ENCODE results near the gene RBBP4.
"Not testable (repeated sequence)": the region's sequence is repeated elsewhere in the genome, so short reads cannot be mapped to it uniquely, and the experiment has no call there.

RBBP4 gene

DNA sequence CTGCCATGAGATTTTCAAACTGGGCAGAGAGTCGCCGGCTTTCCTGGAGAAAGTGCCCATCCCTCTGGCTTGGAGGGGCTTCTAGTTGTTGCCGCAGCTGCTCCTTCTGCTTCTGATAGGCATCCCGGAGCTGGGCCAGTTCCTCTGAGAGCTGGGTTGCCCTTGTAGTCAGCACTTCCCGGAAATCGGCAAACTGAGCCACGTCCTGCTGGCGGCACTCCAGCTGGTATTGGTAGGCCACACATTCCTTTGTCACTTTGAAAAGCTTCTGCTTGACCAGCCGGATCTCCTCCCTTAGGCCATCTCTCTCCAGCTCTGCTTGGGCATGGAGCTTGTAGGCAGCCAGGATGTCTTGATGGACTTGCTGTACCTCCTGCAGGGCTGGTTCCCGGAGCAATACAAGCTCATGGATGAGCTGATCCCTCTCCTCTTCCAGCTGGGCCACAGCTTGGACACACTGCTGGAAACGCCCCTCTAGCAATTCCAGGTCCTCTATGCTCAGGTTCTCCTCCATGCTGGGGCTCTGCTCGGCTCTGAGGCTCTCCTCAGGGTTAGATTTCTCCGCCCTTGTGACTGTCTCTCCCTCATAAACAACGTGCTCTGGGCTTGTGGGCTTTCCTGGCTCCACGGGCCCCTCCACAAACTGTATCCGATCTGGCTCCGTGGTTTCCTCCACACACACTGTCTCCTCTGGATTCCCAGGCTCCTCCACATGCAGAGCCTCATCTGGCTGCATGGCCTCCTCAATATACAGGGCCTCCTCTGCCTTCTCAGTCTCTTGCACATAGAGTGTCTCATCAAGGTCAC, 44.3 kb downstream of the RBBP4 start:
- no peak for FAIRE-seq

- no peak for FAIRE-seq
Observed at GRCh38 chr1:32696041-32696440, 45.0 kb downstream of the RBBP4 start.

GRCh38 chr1:32696996-32697395, 46.0 kb downstream of the RBBP4 start:
- FAIRE-seq, result not testable (repeated sequence)

DNA sequence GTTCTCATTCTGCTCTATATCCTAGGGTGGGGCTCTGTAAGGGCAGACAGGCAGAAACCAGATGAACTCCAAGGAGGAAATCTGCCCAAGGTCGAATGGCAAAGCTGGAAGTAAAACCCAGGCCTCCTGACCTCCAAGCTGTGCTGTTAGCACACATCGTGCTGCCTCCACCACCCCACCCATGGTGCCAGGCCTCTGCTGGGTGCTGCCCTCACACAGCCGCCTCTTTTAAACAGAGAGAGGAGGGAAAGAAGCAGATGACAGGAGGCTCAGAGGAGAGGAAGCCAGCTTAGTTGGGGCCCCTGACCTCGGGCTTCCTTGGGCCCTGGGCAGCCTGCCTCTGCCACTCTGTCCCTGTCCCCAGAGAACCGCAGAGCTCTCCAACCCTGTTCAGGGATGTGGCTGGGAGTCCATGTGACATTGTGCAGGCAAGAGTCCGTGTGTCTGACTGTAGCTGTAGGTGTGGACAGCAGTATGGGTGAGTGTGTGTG, 50.5 kb downstream of the RBBP4 start:
- no peak for FAIRE-seq

- no peak for FAIRE-seq
Observed at GRCh38 chr1:32701951-32702598, 51.1 kb downstream of the RBBP4 start.

GRCh38 chr1:32702599-32703478, 51.8 kb downstream of the RBBP4 start, which contains the start of gene SYNC:
TSS of gene SYNC (minus strand) at chr1:32702770. CDS start at chr1:32702660, 110 bp downstream.
- FAIRE-seq, result no peak

GRCh38 chr1:32703479-32704291, 52.7 kb downstream of the RBBP4 start:
- no peak for FAIRE-seq

DNA sequence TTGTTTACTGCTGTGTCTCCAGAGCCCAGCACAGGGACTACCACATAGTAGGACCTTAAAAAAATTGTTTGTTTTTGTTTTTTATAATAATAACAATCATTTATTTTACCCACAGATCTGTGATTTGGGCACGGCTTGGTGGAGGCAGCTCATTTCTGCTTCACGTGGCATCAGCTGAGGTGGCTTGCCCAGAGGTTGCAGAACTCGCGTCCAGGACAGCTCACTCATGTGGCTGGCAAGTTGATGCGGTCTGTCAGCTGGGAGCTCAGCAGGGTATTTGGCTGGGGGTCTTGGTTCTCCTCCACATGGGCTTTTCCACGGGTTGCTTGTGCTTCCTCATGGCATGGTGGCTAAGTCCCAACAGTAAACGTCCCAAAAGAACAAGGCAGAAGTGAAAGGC, 54.5 kb downstream of the RBBP4 start:
- FAIRE-seq, result no peak

DNA sequence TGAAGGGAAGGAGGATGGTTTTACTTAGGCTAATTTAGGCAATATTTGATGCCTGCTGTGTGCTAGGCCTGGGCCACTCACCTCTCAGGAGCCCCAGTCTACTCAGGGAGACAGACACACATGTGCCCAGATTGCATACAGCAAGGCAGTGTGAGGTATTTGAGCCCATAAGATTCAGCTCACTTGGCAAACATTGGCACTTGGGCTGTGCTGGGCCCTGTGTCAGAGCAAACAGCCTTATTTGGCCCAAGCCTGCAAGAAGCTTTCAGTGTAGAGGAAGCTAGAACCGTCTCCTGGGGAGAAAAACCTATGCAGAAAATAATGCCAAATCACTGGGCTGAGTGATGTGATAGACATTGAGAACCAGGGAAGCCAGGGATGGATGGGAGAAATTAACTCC, 55.5 kb downstream of the RBBP4 start:
- no peak for FAIRE-seq

DNA sequence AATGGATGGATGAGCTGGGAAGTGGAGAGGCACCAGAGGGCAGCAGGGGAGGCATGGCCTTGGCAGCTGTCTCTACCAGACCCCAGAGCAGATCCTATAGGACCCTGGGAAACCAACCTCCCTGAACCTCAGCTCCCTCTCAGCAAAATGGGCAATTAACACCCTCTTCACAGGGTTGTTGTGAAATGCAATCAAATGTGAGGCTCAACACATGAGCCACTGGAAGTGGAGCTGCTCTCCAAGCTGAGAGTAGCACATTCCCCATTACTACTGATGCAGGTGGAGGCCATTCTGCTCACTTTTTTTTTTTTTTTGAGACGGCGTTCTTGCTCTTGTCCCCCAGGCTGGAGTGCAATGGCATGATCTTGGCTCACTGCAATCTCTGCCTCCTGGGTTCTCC, 58.1 kb downstream of the RBBP4 start:
- FAIRE-seq, result no peak

DNA sequence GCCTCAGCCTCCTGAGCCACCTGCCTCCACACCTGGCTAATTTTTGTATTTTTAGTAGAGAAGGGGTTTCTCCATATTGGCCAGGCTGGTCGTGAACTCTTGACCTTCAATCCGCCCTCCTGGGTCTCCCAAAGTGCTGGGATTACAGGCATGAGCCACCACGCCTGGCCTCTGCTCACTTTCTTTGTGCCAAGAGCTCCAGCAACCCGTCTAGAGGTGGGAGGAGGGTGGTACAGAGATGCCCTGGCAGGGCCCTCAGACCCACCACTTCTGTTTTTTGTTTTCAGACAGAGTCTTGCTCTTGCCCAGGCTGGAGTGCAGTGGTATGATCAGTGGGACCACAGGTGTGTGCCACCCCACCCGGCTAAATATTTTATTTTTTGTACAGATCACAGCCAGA, 58.5 kb downstream of the RBBP4 start:
- no peak for FAIRE-seq

DNA sequence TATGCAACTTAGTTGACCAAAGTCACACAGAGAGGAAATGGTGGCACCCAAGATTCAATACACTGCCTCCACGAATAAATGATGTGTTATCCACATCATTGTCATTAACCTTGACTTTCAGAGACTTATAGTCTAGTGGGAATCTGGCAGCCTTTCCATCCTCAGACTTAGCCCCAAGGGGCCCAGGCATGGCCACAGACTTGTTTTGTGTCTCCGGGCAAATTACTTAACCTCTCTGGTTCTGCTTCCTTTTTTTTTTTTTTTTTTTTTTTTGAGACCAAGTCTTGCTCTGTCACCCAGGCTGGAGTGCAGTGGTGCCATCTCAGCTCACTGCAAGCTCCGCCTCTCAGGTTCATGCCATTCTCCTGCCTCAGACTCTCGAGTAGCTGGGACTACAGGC, 60.2 kb downstream of the RBBP4 start:
- FAIRE-seq, result not testable (repeated sequence)

- no peak for FAIRE-seq
Observed at GRCh38 chr1:32713081-32713480, 62.1 kb downstream of the RBBP4 start.

GRCh38 chr1:32714277-32714676, 63.3 kb downstream of the RBBP4 start:
- no peak for FAIRE-seq

- no peak for FAIRE-seq
Observed at GRCh38 chr1:32715901-32716311, 64.9 kb downstream of the RBBP4 start.

DNA sequence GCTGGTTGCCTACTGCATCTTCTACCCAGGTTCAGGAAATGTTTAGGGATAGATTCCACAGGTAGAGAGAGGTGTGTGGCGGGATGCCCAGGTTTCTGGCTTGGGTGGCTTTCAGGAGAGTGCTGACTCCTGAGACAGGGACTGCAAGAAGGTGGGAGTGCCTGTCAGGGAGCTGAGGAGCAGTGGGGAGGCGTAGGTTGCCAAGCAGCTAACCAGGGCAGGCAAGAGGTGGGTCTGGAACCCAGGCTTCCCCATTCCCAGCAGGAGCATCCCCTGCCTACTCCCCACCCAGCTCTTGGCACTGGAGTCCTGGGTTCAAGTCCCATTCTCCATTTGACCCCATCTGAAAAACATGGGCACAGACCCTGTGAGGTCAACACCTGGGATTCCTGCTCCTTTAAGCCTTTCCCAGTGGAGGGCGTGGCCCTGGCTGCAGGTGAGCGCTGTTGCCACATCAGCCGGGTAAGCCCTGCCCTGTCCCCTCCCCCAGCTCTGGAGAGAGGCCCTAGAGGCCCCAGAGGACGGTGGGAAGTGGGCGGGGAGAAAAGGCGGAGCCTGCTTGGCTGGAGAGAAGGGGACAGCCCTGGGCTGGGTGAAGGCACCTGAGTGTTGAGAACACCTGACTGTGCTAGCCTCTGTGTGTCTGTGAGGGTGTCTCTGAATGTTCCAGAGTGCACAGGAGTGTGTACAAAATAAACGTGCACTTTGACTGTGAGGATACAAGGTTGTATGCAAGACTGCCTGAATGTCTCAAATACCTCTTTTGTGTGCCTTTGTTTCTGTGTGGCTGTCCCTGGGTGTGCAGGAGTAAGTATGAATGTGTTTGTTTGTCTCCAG, 65.5 kb downstream of the RBBP4 start:
- FAIRE-seq, result no peak

- FAIRE-seq, result no peak
Observed at GRCh38 chr1:32717503-32717902, 66.5 kb downstream of the RBBP4 start.

GRCh38 chr1:32718036-32718435, 67.0 kb downstream of the RBBP4 start:
- FAIRE-seq, result no peak

- FAIRE-seq, result no peak
Observed at GRCh38 chr1:32718527-32718926, 67.5 kb downstream of the RBBP4 start.

GRCh38 chr1:32719681-32720275, 68.8 kb downstream of the RBBP4 start:
- FAIRE-seq, result no peak

All from colon (tissue), 2 donors.